HCT116 (cell line): ENCODE measurements around the gene DLK1. TPM values are rescaled to one million over a fixed set of nuclear protein-coding genes. Genes with fewer than 3 reads are reported as not detected.

Source experiments
- ATAC-seq: fragments of 200-7000 bp; cut with Tn5 transposase; 2 replicates; pipeline ENCODE4 v1.9.1; 2020; ENCODE audit warnings: mild to moderate bottlenecking, moderate library complexity
- BruUV-seq: library from RNA; stranded (reverse); fragments of 400-500 nt; replicated peaks from 2 replicates; lab custom pipeline; 2021; lab: Mats Ljungman, UMichigan
- CTCF ChIA-PET: fragments of 300-600 bp; sonication (Branson Sonifier 250); formaldehyde crosslinking; loops from one replicate; lab custom pipeline; 2021; ENCODE audit warnings: antibody characterized with exemption; lab: Charles Lee
- POLR2A ChIA-PET: fragments of 300-600, 350-600 bp; sonication (Branson Sonifier 250); formaldehyde crosslinking; loops from one replicate; lab custom pipeline; 2021; ENCODE audit warnings: antibody characterized with exemption; lab: Charles Lee
- RAD21 ChIA-PET, 2 experiments: fragments of 300-600 bp; sonication (Branson Sonifier 250); formaldehyde crosslinking; loops; one replicate each; lab custom pipeline; 2023; ENCODE audit warnings: low total read pairs in 2 of 2; ENCODE audit not compliant: uncharacterized antibody in 2 of 2, unreplicated experiment in 2 of 2, low non-redundant PET in 1 of 2; lab: Charles Lee
- DNase-seq: peaks from one replicate; pipeline ENCODE4 v3.0.0-alpha.2; 2010; ENCODE audit warnings: low read depth, low spot score
- H2AFZ ChIP-seq: fragments of 200-600 bp; shearing (Covaris generic), sonication (generic); 2 replicates; pipeline ENCODE4 v1.6.1; 2017; ENCODE audit warnings: low read depth, mixed run types, mixed read lengths, antibody characterized with exemption, low read length; ENCODE audit not compliant: poor library complexity, severe bottlenecking
- H3K27ac ChIP-seq: 2 replicates; pipeline ENCODE4 v1.5.1; 2012; ENCODE audit warnings: low read depth, low read length
- H3K27me3 ChIP-seq: fragments of 200-600 bp; sonication (generic); 2 replicates; pipeline ENCODE4 v1.6.1; 2016; ENCODE audit warnings: mixed run types, low read length, mixed read lengths; ENCODE audit not compliant: insufficient read depth
- H3K36me3 ChIP-seq, 2 experiments: fragments of 200-500 bp in 1 of 2; fragments of 200-600 bp in 1 of 2; sonication (Bioruptor generic) in 1 of 2; sonication (generic) in 1 of 2; 2 replicates each; pipeline versions ENCODE4 v1.5.1 to v1.6.1; 2014 to 2016; ENCODE audit warnings: low read length in 2 of 2, inconsistent platforms in 1 of 2, mixed read lengths in 1 of 2, mixed run types in 1 of 2; ENCODE audit not compliant: insufficient read depth in 2 of 2, control insufficient read depth in 1 of 2
- H3K4me1 ChIP-seq, 2 experiments: fragments of 200-600 bp in 1 of 2; sonication (generic) in 1 of 2; 2 replicates each; pipeline versions ENCODE4 v1.5.1 to v1.6.1; 2012 to 2017; ENCODE audit warnings: low read length in 2 of 2, inconsistent platforms in 1 of 2, mild to moderate bottlenecking in 1 of 2, mixed read lengths in 1 of 2, mixed run types in 1 of 2, moderate library complexity in 1 of 2; ENCODE audit not compliant: insufficient read depth in 2 of 2, control insufficient read depth in 1 of 2
- H3K4me2 ChIP-seq: fragments of 200-600 bp; sonication (generic); 2 replicates; pipeline ENCODE4 v1.6.1; 2017; ENCODE audit warnings: mixed run types, low read length, mixed read lengths
- H3K4me3 ChIP-seq, 2 experiments: fragments of 200-600 bp in 1 of 2; sonication (generic) in 1 of 2; replicated peaks in 1 of 2; 2 replicates each; pipeline ENCODE4 v1.5.1; 2011 to 2016; ENCODE audit warnings: low read length in 2 of 2, control low read depth in 1 of 2, low read depth in 1 of 2, mild to moderate bottlenecking in 1 of 2, mixed read lengths in 1 of 2, mixed run types in 1 of 2
- H3K79me2 ChIP-seq: fragments of 200-600 bp; sonication (generic); 2 replicates; pipeline ENCODE4 v1.6.1; 2017; ENCODE audit warnings: mild to moderate bottlenecking, mixed run types, low read length, moderate library complexity, mixed read lengths; ENCODE audit not compliant: insufficient read depth
- H3K9ac ChIP-seq: fragments of 200-600 bp; sonication (generic); 2 replicates; pipeline ENCODE4 v1.6.1; 2016; ENCODE audit warnings: low read length, mixed read lengths
- H3K9me2 ChIP-seq: fragments of 200-600 bp; sonication (generic), shearing (Covaris generic); 2 replicates; pipeline ENCODE4 v1.6.1; 2017; ENCODE audit warnings: mixed run types, mild to moderate bottlenecking, moderate library complexity; ENCODE audit not compliant: insufficient read depth
- H3K9me3 ChIP-seq, 2 experiments: fragments of 200-500 bp in 1 of 2; fragments of 200-600 bp in 1 of 2; sonication (Bioruptor generic) in 1 of 2; sonication (generic) in 1 of 2; 2 replicates each; pipeline ENCODE4 v1.6.1; 2014 to 2017; ENCODE audit warnings: low read length in 2 of 2, mixed read lengths in 2 of 2, inconsistent platforms in 1 of 2, low read depth in 1 of 2, mild to moderate bottlenecking in 1 of 2, mixed run types in 1 of 2, moderate library complexity in 1 of 2; ENCODE audit not compliant: control insufficient read depth in 1 of 2, insufficient read depth in 1 of 2
- H4K20me1 ChIP-seq: fragments of 200-600 bp; sonication (generic), shearing (Covaris generic); 2 replicates; pipeline ENCODE4 v1.6.1; 2017; ENCODE audit warnings: mixed run types, mild to moderate bottlenecking, moderate library complexity; ENCODE audit not compliant: insufficient read depth
- ATF3 ChIP-seq: IDR thresholded peaks from 2 replicates; pipeline ENCODE4 v1.6.1; 2012
- CTCF ChIP-seq, 3 experiments: fragments of 200-600 bp in 1 of 3; sonication (generic) in 1 of 3; IDR thresholded peaks in 2 of 3; conservative IDR thresholded peaks in 1 of 3; 2 replicates each; pipeline ENCODE4 v1.5.1; 2012 to 2017; ENCODE audit warnings: low read depth in 2 of 3, low read length in 2 of 3, antibody characterized with exemption in 1 of 3, borderline replicate concordance in 1 of 3, control low read depth in 1 of 3, mild to moderate bottlenecking in 1 of 3, mixed read lengths in 1 of 3, mixed run types in 1 of 3, moderate library complexity in 1 of 3; ENCODE audit not compliant: insufficient read depth in 1 of 3
- EGR1 ChIP-seq: IDR thresholded peaks from 2 replicates; pipeline ENCODE4 v1.6.1; 2012; ENCODE audit warnings: low read depth
- ELF1 ChIP-seq: IDR thresholded peaks from 2 replicates; pipeline ENCODE4 v1.6.1; 2012; ENCODE audit warnings: low read depth, borderline replicate concordance
- EZH2 ChIP-seq: fragments of 200-600 bp; sonication (generic); IDR thresholded peaks from 2 replicates; pipeline ENCODE4 v1.6.1; 2017; ENCODE audit warnings: antibody characterized with exemption, mixed run types
- EZH2phosphoT487 ChIP-seq: fragments of 200-600 bp; IDR thresholded peaks from 2 replicates; pipeline ENCODE4 v1.6.1; 2018; ENCODE audit warnings: antibody characterized with exemption, borderline replicate concordance
- FOSL1 ChIP-seq: IDR thresholded peaks from 2 replicates; pipeline ENCODE4 v1.6.1; 2012; ENCODE audit warnings: low read depth
- JUND ChIP-seq: IDR thresholded peaks from 2 replicates; pipeline ENCODE4 v1.6.1; 2012
- RAD21 ChIP-seq: IDR thresholded peaks from 2 replicates; pipeline ENCODE4 v1.6.1; 2012; ENCODE audit warnings: low read depth, mild to moderate bottlenecking
- REST ChIP-seq: IDR thresholded peaks from 2 replicates; pipeline ENCODE4 v1.6.1; 2012; ENCODE audit warnings: low read depth
- SIN3A ChIP-seq: IDR thresholded peaks from 2 replicates; pipeline ENCODE4 v1.6.1; 2012; ENCODE audit warnings: low read depth
- SP1 ChIP-seq: IDR thresholded peaks from 2 replicates; pipeline ENCODE4 v1.6.1; 2012; ENCODE audit warnings: low read depth
- SRF ChIP-seq: IDR thresholded peaks from 2 replicates; pipeline ENCODE4 v1.6.1; 2012; ENCODE audit warnings: low read depth
- TCF7L2 ChIP-seq: IDR thresholded peaks from 2 replicates; pipeline ENCODE4 v1.7.0; 2011; ENCODE audit warnings: borderline replicate concordance, inconsistent platforms; ENCODE audit not compliant: insufficient read depth, insufficient read length; ENCODE audit errors: extremely low read depth
- YY1 ChIP-seq: IDR thresholded peaks from 2 replicates; pipeline ENCODE4 v1.6.1; 2011; ENCODE audit warnings: low read length, low read depth, moderate library complexity, mild to moderate bottlenecking; ENCODE audit not compliant: insufficient replicate concordance; ENCODE audit errors: extremely low read depth
- ZBTB33 ChIP-seq: IDR thresholded peaks from 2 replicates; pipeline ENCODE4 v1.6.1; 2011; ENCODE audit warnings: mild to moderate bottlenecking, low read length, moderate library complexity; ENCODE audit not compliant: insufficient replicate concordance; ENCODE audit errors: extremely low read depth
- ZNF274 ChIP-seq: fragments of 200-500 bp; sonication (Bioruptor generic); IDR thresholded peaks from 2 replicates; pipeline ENCODE4 v1.6.1; 2014; ENCODE audit warnings: mild to moderate bottlenecking, low read depth, low read length, inconsistent platforms
- intact Hi-C: fragments of 100-400 bp; cut with micrococcal nuclease; formaldehyde crosslinking; loops from 2 replicates; pipeline ENCODE4 v1.10.0; 2022
- total RNA-seq: library from RNA; stranded (reverse); gene quantifications from one replicate; pipeline ENCODE4 v1.2.1, GENCODE V29; 2021; ENCODE audit not compliant: unreplicated experiment

DLK1 gene
- total RNA-seq, 1 experiment from 2014 or later: 1.5 TPM

GRCh38 chr14:100712490-100712889 is 14.2 kb upstream of the DLK1 start:
- no peak overlapping the region for H3K27ac ChIP-seq
- H3K9me3 ChIP-seq: no peaks in the 10 kb centered on the region
- ChIA-PET RAD21 (no interaction called here), POLR2A (no interaction called here), CTCF (no interaction called here)
- ATAC-seq (no peak), DNase-seq (no peak)
- H3K79me2 ChIP-seq: no peaks in the 10 kb centered on the region
- H3K4me1 ChIP-seq: peaks cover 6 to 34% of the 10 kb centered on the region in 2 experiments; a peak in 3 of 4 replicates
- H3K9me2 ChIP-seq: no peaks in the 10 kb centered on the region
- no TSS peak for BruUV-seq
- no peak overlapping the region for H3K4me2 ChIP-seq
- TF ChIP-seq TCF7L2 (no peak), RAD21 (no peak), SIN3A (no peak), ZBTB33 (no peak), ATF3 (no peak), SP1 (no peak), YY1 (no peak), EGR1 (no peak), CTCF (IDR thresholded peaks at IDR 0.05 in 2 of 3, conservative IDR thresholded peaks at IDR 0.05 in 1 of 3; ENCODE audit: borderline replicate concordance in 1 of 3, insufficient read depth in 1 of 3, low read depth in 2 of 3, low read length in 2 of 3) (no peak), SRF (no peak), REST (no peak), ELF1 (no peak), JUND (no peak), FOSL1 (no peak), EZH2phosphoT487 (no peak), EZH2 (no peak), ZNF274 (no peak)
- H2AFZ ChIP-seq: no peak overlapping the region
- H3K27me3 ChIP-seq: no peaks in the 10 kb centered on the region
- H4K20me1 ChIP-seq: no peaks in the 10 kb centered on the region
- no peak overlapping the region for H3K4me3 ChIP-seq
- no peak overlapping the region for H3K9ac ChIP-seq
- intact Hi-C loops: no loop called here
- no peaks in the 10 kb centered on the region for H3K36me3 ChIP-seq
